HK-2 (cell line): ENCODE results near the gene CADPS.

Experiments used
- DNase-seq: peaks from one replicate; pipeline ENCODE4 v3.0.0-alpha.2; 2018; ENCODE audit not compliant: unreplicated experiment

The CADPS gene

DNA sequence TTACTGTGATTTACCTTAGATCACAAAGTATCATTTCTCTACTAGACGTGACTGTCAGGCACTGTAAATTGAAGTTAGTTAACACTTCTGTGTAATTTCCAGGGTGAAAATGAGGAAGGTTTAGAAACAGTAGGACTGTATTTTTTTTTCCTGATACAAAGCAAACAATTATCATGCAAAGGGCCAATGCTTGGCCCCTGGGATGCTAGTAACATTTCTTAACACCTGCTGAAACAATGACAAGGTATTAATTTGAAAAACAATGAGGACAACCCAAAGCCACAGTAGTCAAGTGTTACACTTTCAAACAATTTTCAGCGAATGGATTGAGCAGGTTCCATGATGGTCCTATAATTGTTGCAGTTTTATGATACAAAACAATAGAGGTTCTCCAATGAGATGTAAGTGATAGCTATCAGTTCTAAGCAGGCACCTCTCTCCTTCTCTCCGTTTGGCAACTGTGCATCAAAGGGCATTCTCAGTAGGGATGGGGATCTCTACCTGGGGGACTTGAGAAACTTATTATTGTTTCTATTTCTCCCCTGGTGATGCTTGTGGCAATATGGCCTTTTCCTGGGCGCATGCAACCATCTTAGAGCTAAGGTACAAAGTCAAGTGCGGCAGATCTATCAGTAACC is 435.9 kb downstream of the CADPS start:
- no peak for DNase-seq

DNA sequence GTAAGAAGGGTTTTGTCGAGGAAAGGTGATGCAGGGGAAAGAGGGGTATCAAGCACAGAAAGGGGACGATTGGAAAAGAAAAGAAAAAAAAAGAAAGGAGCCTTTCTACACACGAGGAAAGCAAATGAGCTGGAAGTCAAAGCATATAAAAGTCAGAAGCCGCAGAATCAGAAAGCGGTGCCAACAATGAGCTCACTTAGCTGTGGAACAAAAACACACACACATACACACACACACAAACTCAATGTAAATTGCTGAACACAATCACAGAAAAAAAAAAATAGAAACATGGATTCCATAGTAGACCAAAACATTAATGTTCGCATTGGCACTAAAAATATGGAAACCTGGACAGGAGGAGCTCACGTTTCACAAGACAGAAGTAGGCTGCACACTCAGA is 438.4 kb downstream of the CADPS start:
- no peak for DNase-seq

- no peak for DNase-seq
Measured at GRCh38 chr3:62433396-62433795, 441.8 kb downstream of the CADPS start.

DNA sequence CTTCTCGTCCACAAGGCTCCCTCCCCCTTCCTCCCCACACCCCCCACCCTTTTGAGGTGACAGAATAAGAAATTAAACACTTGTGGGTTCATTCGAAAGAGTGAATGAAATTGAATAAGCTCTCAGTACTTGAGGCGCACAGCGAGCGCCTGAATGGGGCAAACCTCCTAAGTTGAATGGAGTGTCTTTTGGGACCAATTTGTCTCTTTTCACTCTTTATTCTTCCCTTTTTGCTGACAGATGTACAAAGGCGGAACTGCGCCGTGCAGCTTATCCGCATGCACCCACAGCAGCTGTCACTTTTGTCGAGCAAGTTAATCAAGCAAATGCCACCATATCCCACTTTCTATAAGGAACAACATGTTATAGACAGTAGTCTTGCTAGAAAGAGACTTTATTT is 454.0 kb downstream of the CADPS start:
- no peak for DNase-seq

DNA sequence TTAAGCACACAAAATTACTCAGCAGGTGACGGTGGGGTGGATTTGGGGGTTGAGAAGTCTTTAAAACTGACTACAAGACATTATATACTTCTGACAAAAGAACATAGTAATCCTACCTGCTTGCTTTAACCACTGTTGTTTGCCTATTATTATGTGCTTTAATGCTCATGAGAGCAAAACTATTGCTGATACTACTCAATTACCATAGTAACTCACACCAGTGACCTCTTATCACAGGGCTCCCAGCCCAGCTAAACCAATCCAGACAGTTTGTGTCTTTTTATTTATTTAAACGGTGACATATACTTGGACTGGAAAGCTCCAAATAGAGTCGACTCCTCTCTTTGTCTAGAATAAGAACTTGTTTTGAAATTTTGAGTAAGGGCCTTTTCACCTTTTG is 459.1 kb downstream of the CADPS start:
- DNase-seq = no peak

GRCh38 chr3:62415312-62415801 is 459.9 kb downstream of the CADPS start:
- no peak for DNase-seq

DNA sequence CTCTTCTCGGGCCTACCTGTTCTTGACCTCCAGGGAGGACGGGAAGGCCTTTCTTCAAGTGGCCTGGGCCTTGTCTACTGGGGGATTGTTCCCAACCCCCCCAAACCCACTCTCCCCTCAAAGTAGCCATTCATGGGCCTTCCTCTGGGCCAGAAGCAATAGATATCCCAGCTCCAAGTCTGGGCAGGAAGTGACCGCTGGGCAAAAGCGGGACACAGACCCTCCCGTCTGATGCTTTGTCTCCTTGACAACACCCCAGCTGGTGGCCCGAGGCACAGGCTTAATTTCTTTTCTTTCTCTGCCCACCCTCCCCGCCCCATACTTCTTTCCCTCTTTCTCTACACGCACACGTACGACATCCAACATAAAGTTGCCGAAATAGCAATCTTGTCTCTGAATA is 460.4 kb downstream of the CADPS start:
- no peak for DNase-seq

GRCh38 chr3:62413687-62414086 is 461.5 kb downstream of the CADPS start:
- no peak for DNase-seq

GRCh38 chr3:62406945-62407344 is 468.3 kb downstream of the CADPS start:
- DNase-seq = no peak

DNA sequence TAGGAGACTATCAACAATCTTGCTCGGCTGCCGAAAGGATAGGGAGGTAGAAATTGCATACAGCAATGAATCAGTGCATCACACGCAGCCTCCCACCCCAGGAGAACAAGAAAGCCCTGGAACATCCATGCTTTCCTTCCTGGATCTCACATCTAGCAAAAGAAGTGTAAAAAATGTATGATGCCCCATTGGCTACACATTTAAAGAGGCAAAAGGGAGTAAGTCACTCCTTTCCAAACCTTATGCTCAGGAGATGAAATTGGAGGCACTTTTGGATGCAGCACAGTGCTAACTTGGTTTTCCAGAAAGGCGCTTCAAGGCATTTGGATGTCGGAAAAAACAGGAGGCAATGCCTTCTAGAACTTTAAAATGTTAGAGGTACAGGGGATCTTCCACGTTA is 469.6 kb downstream of the CADPS start:
- no peak for DNase-seq

- DNase-seq = no peak
Measured at GRCh38 chr3:62405135-62405534, 470.1 kb downstream of the CADPS start.

GRCh38 chr3:62404321-62404720 is 470.9 kb downstream of the CADPS start:
- no peak for DNase-seq

DNA sequence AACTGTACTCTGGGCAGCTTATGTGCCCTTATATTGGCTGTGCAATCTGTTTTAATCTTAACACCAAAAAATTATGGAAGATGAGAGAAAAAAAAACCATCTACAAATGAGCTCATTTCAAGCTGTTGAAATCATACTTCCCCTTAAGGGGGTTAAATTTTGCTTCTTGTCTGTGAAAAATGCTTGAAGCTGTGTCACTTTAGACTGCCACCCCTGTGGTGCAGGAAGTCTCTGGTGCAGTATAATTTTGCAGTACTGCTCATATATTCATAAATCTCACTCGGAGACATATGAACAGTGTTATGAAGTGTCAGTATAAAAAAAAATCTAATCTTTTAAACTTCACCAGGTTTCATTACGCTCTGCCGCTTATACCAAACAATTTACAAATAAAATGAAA is 471.5 kb downstream of the CADPS start:
- DNase-seq = no peak

DNA sequence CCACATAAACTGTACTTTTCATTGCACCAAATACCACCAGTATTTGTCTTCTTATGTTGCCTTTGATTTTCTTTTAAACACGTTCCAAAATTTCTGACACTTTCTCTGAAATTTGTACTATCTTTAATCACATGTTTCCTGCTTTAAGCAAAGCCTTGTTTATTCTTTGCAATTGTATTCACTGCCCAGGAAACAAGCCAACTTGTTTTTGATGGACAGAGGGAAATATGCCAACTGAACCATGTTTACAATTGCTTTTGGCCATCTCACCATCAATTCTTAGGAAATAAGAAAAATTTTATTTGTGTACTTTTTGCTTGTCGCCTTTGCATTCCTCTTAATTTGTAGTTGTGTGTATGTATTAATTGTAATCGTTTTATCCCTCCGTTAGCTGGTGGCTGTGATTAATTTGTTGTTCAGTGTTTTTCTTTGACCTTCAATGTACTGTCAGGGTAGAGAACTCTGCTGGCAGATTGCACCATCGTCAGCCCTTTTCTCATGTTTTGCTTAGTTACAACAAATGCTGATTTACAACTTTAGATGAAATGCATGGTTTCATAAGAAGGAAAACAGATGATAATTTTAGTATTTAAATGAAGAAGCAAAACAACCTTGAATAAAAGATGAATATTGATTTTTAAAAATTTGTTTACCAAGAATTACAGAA is 482.5 kb downstream of the CADPS start:
- DNase-seq = no peak

- no peak for DNase-seq
Measured at GRCh38 chr3:62387251-62387650, 488.0 kb downstream of the CADPS start.

- DNase-seq = no peak
Measured at GRCh38 chr3:62379321-62379798, 495.9 kb downstream of the CADPS start.

DNA sequence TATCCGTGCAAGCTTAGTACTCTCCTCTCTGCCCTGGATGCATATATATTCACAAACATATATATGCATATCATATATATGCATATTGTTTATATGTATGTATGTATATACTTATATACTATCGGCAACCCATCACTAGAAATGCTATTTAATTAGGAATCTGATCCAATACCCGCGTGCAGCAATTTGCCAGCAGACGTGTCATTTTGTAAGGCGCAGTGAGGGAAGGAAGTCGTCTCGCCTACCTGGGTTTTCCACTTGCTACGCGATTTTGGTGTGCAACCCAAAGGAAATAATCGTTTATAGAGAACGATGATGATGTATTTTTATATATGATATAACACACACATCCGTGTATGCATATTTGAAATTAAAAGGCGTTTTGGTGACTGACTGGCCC is 496.3 kb downstream of the CADPS start:
- no peak for DNase-seq

GRCh38 chr3:62378311-62378789 is 496.9 kb downstream of the CADPS start:
- no peak for DNase-seq

GRCh38 chr3:62376906-62377877 is 498.0 kb downstream of the CADPS start:
- no peak for DNase-seq

DNA sequence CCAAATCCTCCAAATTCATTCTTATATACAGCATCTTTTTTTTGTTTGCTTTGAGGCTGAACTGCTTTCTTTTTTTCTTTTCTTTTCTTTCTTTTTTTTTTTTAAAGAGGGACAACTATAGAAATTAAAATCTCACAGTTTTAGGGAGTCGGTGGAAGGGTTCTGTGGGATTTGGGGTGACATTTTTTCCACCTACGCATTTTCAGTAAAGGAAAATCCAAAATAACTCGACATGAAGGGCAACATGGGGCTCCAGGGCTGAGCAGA is 498.8 kb downstream of the CADPS start:
- no peak for DNase-seq

DNA sequence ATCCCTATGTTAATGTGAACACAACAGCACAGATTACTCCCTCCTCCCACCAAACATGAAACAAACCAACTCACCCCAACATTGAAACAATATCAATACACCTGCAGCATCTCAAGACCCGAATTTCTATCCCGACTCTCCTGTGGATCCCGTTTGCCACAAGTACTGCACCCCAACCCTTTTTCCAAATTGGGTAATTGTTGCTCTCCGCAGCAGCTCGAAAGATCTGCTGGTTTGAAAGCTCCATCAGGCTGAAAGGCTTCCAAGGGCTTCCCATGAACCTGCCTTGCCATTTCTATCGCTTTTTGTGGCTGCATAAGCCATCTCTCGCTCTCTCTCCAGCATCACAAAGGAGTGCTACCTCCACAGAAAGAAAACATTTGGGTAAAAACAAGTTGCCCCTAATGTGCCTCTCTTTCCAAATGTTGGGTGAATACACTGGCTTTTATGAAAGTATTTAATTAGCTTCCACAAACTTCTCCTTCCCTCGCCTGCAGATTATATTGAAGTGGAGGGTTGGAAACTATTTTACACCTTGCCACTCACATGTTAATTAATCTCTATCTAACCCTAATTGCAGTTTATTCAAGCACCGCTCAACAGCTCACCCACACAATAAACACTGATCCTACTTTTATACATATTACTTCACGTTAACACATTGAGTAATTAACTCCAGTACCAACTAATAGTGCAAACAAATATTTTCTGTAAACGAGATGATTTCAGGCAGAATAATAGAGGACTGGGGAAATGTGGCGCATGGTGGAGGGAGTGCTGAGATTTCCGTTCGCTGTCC is 499.4 kb downstream of the CADPS start:
- no peak for DNase-seq
